CD4-positive, alpha-beta T cell treated with Interleukin-2 at 100 ng/mL for 4 hours (primary cell): ENCODE results near the gene BTBD16.

Source experiments
- DNase-seq: peaks from one replicate; pipeline ENCODE4 v3.0.0-alpha.2; 2020; ENCODE audit warnings: low spot score

The BTBD16 gene

GRCh38 chr10:122343936-122344335 is 72.8 kb downstream of the BTBD16 start:
- no peak for DNase-seq

- DNase-seq = no peak
These were observed 73.7 kb downstream of the BTBD16 start for GRCh38 chr10:122344741-122345258.

GRCh38 chr10:122346326-122346950 is 75.3 kb downstream of the BTBD16 start:
- DNase-seq = no peak

GRCh38 chr10:122347170-122347841 is 76.2 kb downstream of the BTBD16 start:
- no peak for DNase-seq

- DNase-seq = no peak
These were observed 77.4 kb downstream of the BTBD16 start for GRCh38 chr10:122348512-122348911.

- no peak for DNase-seq
These were observed 77.9 kb downstream of the BTBD16 start for GRCh38 chr10:122348935-122349361.

- DNase-seq = no peak
These were observed 78.8 kb downstream of the BTBD16 start for GRCh38 chr10:122349758-122350369.

GRCh38 chr10:122350893-122351292 is 79.8 kb downstream of the BTBD16 start:
- no peak for DNase-seq

- no peak for DNase-seq
These were observed 81.9 kb downstream of the BTBD16 start for GRCh38 chr10:122352817-122353525.

GRCh38 chr10:122354383-122354782 is 83.3 kb downstream of the BTBD16 start:
- no peak for DNase-seq

- no peak for DNase-seq
These were observed 86.6 kb downstream of the BTBD16 start for GRCh38 chr10:122357685-122358084.

- DNase-seq = no peak
These were observed 88.5 kb downstream of the BTBD16 start for GRCh38 chr10:122359621-122360020.

GRCh38 chr10:122361046-122361445 is 90.0 kb downstream of the BTBD16 start:
- no peak for DNase-seq

GRCh38 chr10:122362031-122362592 is 91.0 kb downstream of the BTBD16 start:
- DNase-seq = no peak

GRCh38 chr10:122362621-122363020 is 91.5 kb downstream of the BTBD16 start:
- no peak for DNase-seq

- no peak for DNase-seq
These were observed 92.2 kb downstream of the BTBD16 start for GRCh38 chr10:122363311-122363710.

GRCh38 chr10:122363722-122364463 is 92.8 kb downstream of the BTBD16 start:
- no peak for DNase-seq

GRCh38 chr10:122368502-122369254 is 97.6 kb downstream of the BTBD16 start:
- no peak for DNase-seq

GRCh38 chr10:122373108-122373507 is 102.0 kb downstream of the BTBD16 start:
- no peak for DNase-seq

GRCh38 chr10:122373721-122374120 is 102.6 kb downstream of the BTBD16 start:
- no peak for DNase-seq
